Testis (tissue), 2 donors: ENCODE results near the gene POLR1A.

Experiments used
- CTCF ChIP-seq, 3 experiments: fragments of 450-650 bp in 2 of 3; fragments of 200-600 bp in 1 of 3; sonication (generic) in 1 of 3; IDR thresholded peaks; one replicate each; pipeline ENCODE4 v1.5.1; 2016 to 2019; ENCODE audit warnings: antibody characterized with exemption in 3 of 3, mild to moderate bottlenecking in 2 of 3, moderate library complexity in 1 of 3
- POLR2A ChIP-seq: fragments of 450-650 bp; IDR thresholded peaks from one replicate; pipeline ENCODE4 v1.6.1; 2017; ENCODE audit warnings: antibody characterized with exemption, mild to moderate bottlenecking, moderate library complexity

GRCh38 chr2:86074256-86074655 lies 31.4 kb downstream of the POLR1A start:
- no peak for TF ChIP-seq CTCF (IDR thresholded peaks at IDR 0.05)
- TF ChIP-seq POLR2A = no peak
